ENCODE data around the gene HOXA4.

The HOXA4 gene

GRCh38 chr7:27080844-27081436 lies 49.6 kb downstream of the HOXA4 start:
- no peaks in the 10 kb centered on the region for H3K9me3 ChIP-seq (ENCODE audit: insufficient read depth, low read depth, low read length)
- no peaks in the 10 kb centered on the region for H3K36me3 ChIP-seq (ENCODE audit: insufficient read depth, low read length)
- WGBS: 35% methylated on average over 4 of the region's 4 CpGs
- H3K27me3 ChIP-seq (ENCODE audit: insufficient read depth, low read length): peaks cover 12% of the 10 kb centered on the region
- peaks cover 8% of the 10 kb centered on the region; the same call in 1 of the 2 replicates for H3K4me1 ChIP-seq (ENCODE audit: insufficient read depth, low read length)
- H3K4me3 ChIP-seq (ENCODE audit: low read length): no peak overlapping the region
- H3K9ac ChIP-seq (ENCODE audit: low read depth, low read length): no peak overlapping the region
- H3K27ac ChIP-seq (ENCODE audit: low read depth, low read length): peak overlapping the region; percentile 17; the same call in 1 of the 2 replicates

DNA sequence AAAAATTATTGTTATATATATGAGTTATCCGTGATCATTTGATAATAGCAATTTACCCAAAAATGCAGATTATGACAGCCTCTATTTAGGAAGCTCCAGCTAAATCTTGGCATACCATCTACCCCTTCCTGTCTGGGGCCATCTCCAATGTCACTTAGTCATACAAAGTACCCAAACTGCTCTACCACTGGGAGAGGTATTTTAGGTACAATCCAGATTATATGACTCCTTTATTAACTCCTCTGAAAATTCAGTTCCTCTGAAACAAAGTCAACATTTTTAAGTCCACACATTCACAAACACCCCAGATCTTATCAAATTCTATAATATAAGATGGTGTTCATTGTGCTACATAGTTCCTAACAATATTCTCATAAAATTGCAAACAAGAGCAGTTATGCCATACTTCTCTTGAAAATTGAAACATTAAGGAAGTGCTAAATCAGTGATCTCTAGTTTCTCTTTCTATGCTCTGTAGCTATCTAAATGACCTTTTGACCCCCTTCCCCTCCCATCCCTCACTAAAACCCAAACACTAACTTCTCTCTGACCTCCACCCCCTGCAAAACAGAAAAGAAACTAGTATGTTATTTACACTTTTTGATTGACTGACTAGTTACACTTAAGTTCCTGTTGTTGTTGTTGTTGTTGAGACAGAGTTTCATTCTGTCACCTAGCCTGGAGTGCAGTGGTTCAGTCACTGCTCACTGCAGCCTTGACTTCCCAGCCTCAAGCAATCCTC lies 51.2 kb downstream of the HOXA4 start:
- no peak overlapping the region for H3K4me3 ChIP-seq (ENCODE audit: low read length)
- H3K27ac ChIP-seq (ENCODE audit: low read depth, low read length): no peak overlapping the region
- peaks cover 9% of the 10 kb centered on the region for H3K27me3 ChIP-seq (ENCODE audit: insufficient read depth, low read length)

GRCh38 chr7:27078616-27079233 lies 51.8 kb downstream of the HOXA4 start:
- Histone ChIP-seq H3K9me3 (ENCODE audit: insufficient read depth, low read depth, low read length) (no peaks in the 10 kb centered on the region), H3K36me3 (ENCODE audit: insufficient read depth, low read length) (no peaks in the 10 kb centered on the region), H3K4me3 (ENCODE audit: low read length) (no peak overlapping the region), H3K4me1 (ENCODE audit: insufficient read depth, low read length) (peaks cover 8% of the 10 kb centered on the region; the same call in 1 of the 2 replicates), H3K27me3 (ENCODE audit: insufficient read depth, low read length) (peaks cover 4% of the 10 kb centered on the region; the same call in 1 of the 2 replicates), H3K9ac (ENCODE audit: low read depth, low read length) (no peak overlapping the region), H3K27ac (ENCODE audit: low read depth, low read length) (no peak overlapping the region)
- 93% methylated on average over 4 of the region's 5 CpGs for WGBS

More for the DNA sequence above, 51.2 kb downstream of the HOXA4 start:
- H3K9ac ChIP-seq (ENCODE audit: low read depth, low read length): no peak overlapping the region
- WGBS: 100% methylated on average over 1 of the region's 1 CpG
- peaks cover 8% of the 10 kb centered on the region; the same call in 1 of the 2 replicates for H3K4me1 ChIP-seq (ENCODE audit: insufficient read depth, low read length)
- no peaks in the 10 kb centered on the region for H3K36me3 ChIP-seq (ENCODE audit: insufficient read depth, low read length)
- no peaks in the 10 kb centered on the region for H3K9me3 ChIP-seq (ENCODE audit: insufficient read depth, low read depth, low read length)
